ENCODE results near the gene GLIS1. TPM values are rescaled to one million over a fixed set of nuclear protein-coding genes. Genes with fewer than 3 reads are reported as not detected.

GLIS1 gene
- total RNA-seq, 1 experiment from 2014 or later, result 0.28 TPM

- no peaks in the 10 kb centered on the region for H3K36me3 Mint-ChIP-seq (ENCODE audit: insufficient read depth in 1 of 3, low read depth in 3 of 3)
- Histone ChIP-seq H4K91ac (ENCODE audit: insufficient read length, low read depth, low read length) (no peak overlapping the region), H3K14ac (ENCODE audit: insufficient read depth, low read length) (no peak overlapping the region; the same call in 1 of the 2 replicates), H3K9me3 (ENCODE audit: control insufficient read depth, low read depth, low read length) (no peaks in the 10 kb centered on the region), H2BK120ac (ENCODE audit: low read depth, low read length, poor library complexity, severe bottlenecking) (no peak overlapping the region), H3K4me2 (ENCODE audit: insufficient read depth, insufficient read length, low read length) (no peak overlapping the region), H2BK15ac (ENCODE audit: low read depth, low read length) (no peak overlapping the region), H3K23me2 (ENCODE audit: insufficient read length, low read depth, low read length, poor library complexity, severe bottlenecking) (no peaks in the 10 kb centered on the region), H3K18ac (ENCODE audit: insufficient read length, low read depth, low read length) (no peak overlapping the region), H2AK5ac (ENCODE audit: insufficient read length, low read length) (no peak overlapping the region), H2BK20ac (ENCODE audit: low read depth, low read length, poor library complexity, severe bottlenecking) (no peak overlapping the region), H3K56ac (ENCODE audit: insufficient read length, low read depth, low read length) (no peak overlapping the region), H3K23ac (ENCODE audit: insufficient read length, low read depth, low read length) (no peak overlapping the region), H3K79me2 (ENCODE audit: insufficient read depth, low read length) (no peaks in the 10 kb centered on the region), H2AFZ (ENCODE audit: low read length) (no peak overlapping the region), H4K8ac (replicated peaks; ENCODE audit: insufficient read length, low read depth, low read length) (no peak overlapping the region), H3K9ac (ENCODE audit: extremely low read depth, insufficient read length, low read length) (no peak overlapping the region), H3K4me1 (ENCODE audit: insufficient read depth, low read length) (no peaks in the 10 kb centered on the region; the same call in 1 of the 2 replicates), H4K20me1 (ENCODE audit: control insufficient read depth, insufficient read depth, insufficient read length) (no peaks in the 10 kb centered on the region), H3K27me3 (ENCODE audit: insufficient read depth, low read length) (no peaks in the 10 kb centered on the region), H3T11ph (ENCODE audit: low read length) (no peak overlapping the region), H3K79me1 (ENCODE audit: insufficient read depth, low read depth, low read length, poor library complexity, severe bottlenecking) (no peaks in the 10 kb centered on the region), H2BK12ac (ENCODE audit: insufficient read length, low read depth, low read length) (no peak overlapping the region), H3K4ac (ENCODE audit: low read depth, low read length) (no peak overlapping the region), H3K27ac (ENCODE audit: insufficient read length, low read depth, low read length) (no peak overlapping the region), H2BK5ac (ENCODE audit: insufficient read length, low read length) (no peak overlapping the region), H4K5ac (ENCODE audit: insufficient read length, low read depth, low read length) (no peak overlapping the region)
- TF ChIP-seq CTCF (conservative IDR thresholded peaks at IDR 0.05), result no peak
- peaks cover 19 to 26% of the 10 kb centered on the region in 2 experiments for H3K4me1 Mint-ChIP-seq
- no peaks in the 10 kb centered on the region for H3K9me3 Mint-ChIP-seq
- no peak overlapping the region for H3K4me3 Mint-ChIP-seq
- H3K27me3 Mint-ChIP-seq (ENCODE audit: low read depth), result peaks cover 2% of the 10 kb centered on the region
- WGBS (ENCODE audit: extremely low coverage, insufficient read length, low lambda C conversion rate), result no CpG with 5 or more reads among the region's 16 CpGs
- no peak for DNase-seq
- H3K27ac Mint-ChIP-seq, result peak overlapping the region in 1 of 3 experiments; percentile 44; a peak in 2 of 7 replicates
Observed at GRCh38 chr1:53579221-53580008, 159.5 kb downstream of the GLIS1 start.
